ENCODE measurements around the gene LOXL1. TPM values are rescaled to one million over a fixed set of nuclear protein-coding genes. Genes with fewer than 3 reads are reported as not detected.
A peak's percentile ranks its signal among the peaks of the same experiment; 100 is the strongest.

LOXL1 gene
- total RNA-seq, 4 donors from 2014 or later = 1.8 to 8.3 (median 5.4) TPM

GRCh38 chr15:73994912-73995622 lies 68.8 kb downstream of the LOXL1 start:
- peaks cover 0 to 19% (median 0%) of the 10 kb centered on the region in 3 donors for H3K36me3 ChIP-seq
- H3K9me3 ChIP-seq = no peaks in the 10 kb centered on the region
- H3K4me3 ChIP-seq = peak overlapping the region; percentile 72 to 87 (median 79)
- H3K4me1 ChIP-seq = peaks cover 0 to 78% (median 24%) of the 10 kb centered on the region in 4 donors
- H3K27me3 ChIP-seq = no peaks in the 10 kb centered on the region
- TF ChIP-seq POLR2A (IDR thresholded peaks at IDR 0.05) (no peak), CTCF (IDR thresholded peaks at IDR 0.05) (no peak)
- H3K27ac ChIP-seq = peak overlapping the region; percentile 92 to 97 (median 95)
- DNase-seq = peak in 2 of 3 donors; percentile 34 to 57

- H3K4me3 ChIP-seq = peak overlapping the region; percentile 30 to 87 (median 79)
- peak overlapping the region; percentile 92 to 97 (median 95) for H3K27ac ChIP-seq
- no peaks in the 10 kb centered on the region for H3K27me3 ChIP-seq
These were observed 70.0 kb downstream of the LOXL1 start for GRCh38 chr15:73996267-73996666.

GRCh38 chr15:73996939-73997338 lies 70.7 kb downstream of the LOXL1 start:
- peak in 2 of 3 donors; percentile 33 to 59 for DNase-seq
- Histone ChIP-seq H3K36me3 (peaks cover 0 to 31% (median 0%) of the 10 kb centered on the region in 3 donors), H3K27me3 (no peaks in the 10 kb centered on the region), H3K4me3 (peak overlapping the region; percentile 1 to 82 (median 53)), H3K27ac (peak overlapping the region; percentile 55 to 97 (median 95)), H3K9me3 (no peaks in the 10 kb centered on the region), H3K4me1 (peaks cover 0 to 65% (median 17%) of the 10 kb centered on the region in 4 donors)
- TF ChIP-seq POLR2A (IDR thresholded peaks at IDR 0.05) = no peak
- TF ChIP-seq CTCF (IDR thresholded peaks at IDR 0.05) = peak in 3 of 6 experiments; percentile 19 to 30 (median 20)

More at GRCh38 chr15:73996267-73996666, 70.0 kb downstream of the LOXL1 start:
- Histone ChIP-seq H3K36me3 (peaks cover 0 to 24% (median 0%) of the 10 kb centered on the region in 3 donors), H3K4me1 (peaks cover 0 to 70% (median 22%) of the 10 kb centered on the region in 4 donors), H3K9me3 (no peaks in the 10 kb centered on the region)
- TF ChIP-seq POLR2A (IDR thresholded peaks at IDR 0.05) (no peak), CTCF (IDR thresholded peaks at IDR 0.05) (no peak)
- no peak for DNase-seq

GRCh38 chr15:73997986-73998385 lies 71.7 kb downstream of the LOXL1 start:
- Histone ChIP-seq H3K4me3 (peak overlapping the region in 1 of 4 donors; percentile 76), H3K36me3 (peaks cover 0 to 37% (median 0%) of the 10 kb centered on the region in 3 donors), H3K27ac (no peak overlapping the region), H3K4me1 (peaks cover 0 to 58% (median 14%) of the 10 kb centered on the region in 4 donors), H3K27me3 (no peaks in the 10 kb centered on the region), H3K9me3 (no peaks in the 10 kb centered on the region)
- TF ChIP-seq CTCF (IDR thresholded peaks at IDR 0.05) (no peak), POLR2A (IDR thresholded peaks at IDR 0.05) (no peak)
- peak in 1 of 3 donors; percentile 13 for DNase-seq

Other genes with a start within 250 kb of the LOXL1 start
- gene CD276, start 242.1 kb upstream of the LOXL1 start, total RNA-seq = 10 to 100 TPM; 22.8 to 48.7 (median 30.8) TPM
- 1 to 10 TPM in 2 of 4 donors, under 1 TPM in 1, not detected in 1; 0.13 to 3.3 (median 2.2) TPM for gene INSYN1, start 173.1 kb upstream of the LOXL1 start, total RNA-seq
- not detected for gene TBC1D21, start 52.9 kb upstream of the LOXL1 start, total RNA-seq
- 10 to 100 TPM in 3 of 4 donors, not detected in 1; 10.9 to 24.5 (median 13.5) TPM for gene STOML1, start 65.8 kb downstream of the LOXL1 start, total RNA-seq
- 100 to 1,000 TPM in 1 of 4 donors, 10 to 100 TPM in 3; 52.4 to 116 (median 82.9) TPM for gene PML, start 68.3 kb downstream of the LOXL1 start, total RNA-seq
- under 1 TPM in 1 of 4 donors, not detected in 3; 0.38 TPM for gene GOLGA6A, start 156.1 kb downstream of the LOXL1 start, total RNA-seq
- under 1 TPM in 3 of 4 donors, not detected in 1; 0.66 to 0.94 (median 0.70) TPM for gene ISLR2, start 204.1 kb downstream of the LOXL1 start, total RNA-seq
- gene ISLR, start 247.2 kb downstream of the LOXL1 start, total RNA-seq = 10 to 100 TPM in 3 of 4 donors, 1 to 10 TPM in 1; 6.3 to 22.8 (median 17.5) TPM

Measured in Peyer's patch (tissue), 4 donors.